ENCODE data around the gene DENND2C. TPM values are rescaled to one million over a fixed set of nuclear protein-coding genes. Genes with fewer than 3 reads are reported as not detected.

DENND2C gene, protein sequence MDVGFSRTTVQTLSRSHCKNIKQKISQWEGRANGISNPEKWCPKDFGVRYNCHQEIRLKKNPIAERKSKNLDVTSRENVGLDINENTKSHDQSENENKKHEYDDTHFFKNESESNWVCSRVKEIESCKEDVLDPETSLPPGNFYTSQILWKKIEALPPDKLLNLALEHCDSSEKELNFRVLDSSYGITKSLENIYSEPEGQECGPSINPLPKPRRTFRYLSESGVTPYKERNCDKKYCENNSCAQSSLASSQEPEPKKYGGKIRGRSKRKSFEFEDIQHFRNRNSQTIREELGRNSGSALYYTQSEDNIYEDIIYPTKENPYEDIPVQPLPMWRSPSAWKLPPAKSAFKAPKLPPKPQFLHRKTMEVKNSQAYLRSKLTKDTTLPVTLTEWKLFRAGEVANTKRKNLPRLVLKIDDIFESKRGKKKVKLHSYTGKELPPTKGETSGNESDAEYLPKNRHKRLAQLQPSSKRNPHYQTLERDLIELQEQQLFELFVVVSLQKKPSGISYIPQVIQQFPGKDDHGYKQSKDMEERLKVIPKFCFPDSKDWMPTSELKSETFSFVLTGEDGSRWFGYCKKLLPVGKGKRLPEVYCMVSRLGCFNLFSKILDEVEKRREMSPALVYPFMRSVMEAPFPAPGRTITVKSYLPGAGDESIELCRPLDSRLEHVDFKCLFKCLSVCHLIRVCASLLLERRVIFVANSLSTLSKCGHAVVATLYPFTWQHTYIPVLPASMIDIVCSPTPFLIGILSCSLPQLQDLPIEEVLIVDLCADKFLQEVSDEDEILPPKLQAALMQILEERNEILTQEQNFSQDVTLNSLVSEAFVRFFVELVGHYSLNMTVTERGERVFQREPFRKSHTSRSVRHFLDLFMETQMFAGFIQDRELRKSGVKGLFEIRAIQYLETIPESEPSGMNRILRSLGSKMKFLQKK
- not detected in 2 replicates for total RNA-seq (2014; rRNA removed; shearing (Covaris generic))

DNA sequence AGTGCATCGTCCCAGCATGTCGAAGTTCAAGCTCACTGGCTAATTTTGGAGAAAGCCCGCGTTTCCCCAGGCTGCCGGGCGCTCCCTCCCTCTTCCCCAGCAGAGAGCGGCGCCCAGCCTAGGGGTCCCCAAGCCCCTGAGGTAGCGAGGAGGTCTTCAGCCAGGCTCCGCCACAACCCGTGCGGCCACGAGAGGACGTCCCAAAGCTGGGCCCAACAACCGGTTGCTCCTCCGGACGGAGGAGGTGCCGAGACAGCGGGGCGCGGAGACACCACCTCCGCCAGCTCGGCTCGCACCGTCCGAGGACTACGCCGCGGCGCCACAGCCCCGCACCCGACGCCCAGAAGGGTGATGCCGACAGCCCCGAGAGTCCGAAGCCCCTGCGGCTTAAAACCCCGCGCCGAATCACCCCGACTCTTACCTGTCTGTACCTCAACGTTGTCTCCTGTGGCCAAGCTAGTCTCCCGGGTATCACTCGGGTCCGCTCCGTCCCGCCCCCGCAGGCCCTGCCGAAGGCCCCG lies at the start of gene DENND2C:
Gene DENND2C, minus strand, starts transcription at position 488 of the 521 bp plus-strand sequence. CDS start 44,065 bp downstream, outside the sequence.
- DNase-seq (ENCODE audit: low spot score): peak; percentile 1

DNA sequence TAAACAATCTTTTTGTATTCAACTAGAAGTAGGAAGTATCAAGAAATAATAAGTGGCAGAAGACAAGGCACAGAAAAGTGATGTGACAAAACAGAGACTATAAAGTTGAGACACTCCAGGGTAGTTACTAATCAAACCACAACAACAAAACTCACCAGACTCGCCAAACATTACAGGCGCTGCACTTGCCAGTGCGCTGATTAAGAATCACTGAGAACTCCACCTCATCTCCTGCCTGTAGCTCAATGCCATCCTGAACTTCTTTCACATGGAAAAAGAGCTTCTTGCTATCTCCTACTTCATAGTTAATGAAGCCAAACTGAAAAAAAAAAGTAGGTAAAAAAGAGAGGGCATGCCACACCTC lies 49.6 kb upstream of the DENND2C start:
- DNase-seq (ENCODE audit: low spot score): no peak

DNA sequence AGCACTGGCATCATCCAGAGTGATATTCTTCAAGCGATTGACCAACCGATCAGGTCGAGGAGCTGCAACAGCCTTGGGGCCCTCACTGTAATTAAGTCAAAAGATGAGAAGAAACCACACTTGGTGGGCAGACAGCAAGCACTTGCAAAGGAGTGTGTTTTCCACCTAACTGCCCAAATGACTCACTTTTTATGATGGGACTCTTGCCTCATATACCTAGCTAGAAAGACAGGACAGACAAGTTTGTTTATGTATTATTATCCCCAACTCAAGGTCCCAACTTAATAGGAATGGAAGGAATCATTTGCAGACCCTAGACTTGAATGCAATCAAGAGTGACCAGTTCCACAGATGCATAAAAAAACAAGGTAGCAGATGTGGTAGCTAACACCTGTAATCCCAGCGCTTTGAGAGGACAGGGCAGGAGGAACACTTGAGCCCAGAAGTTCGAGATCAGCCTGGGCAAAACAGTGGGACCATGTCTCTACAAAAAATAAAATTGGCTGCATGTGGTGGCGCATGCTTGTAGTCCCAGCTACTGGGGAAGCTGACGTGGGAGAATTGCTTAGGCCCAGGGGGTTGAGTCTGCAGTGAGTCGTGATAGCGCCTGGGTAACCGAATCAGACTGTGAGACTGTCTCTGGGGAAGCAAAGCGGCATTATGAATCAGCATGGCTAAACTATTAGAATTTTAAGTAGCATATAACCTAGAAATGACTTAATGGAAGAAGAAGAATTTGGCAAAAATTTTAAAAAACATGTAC lies 49.0 kb upstream of the DENND2C start:
- no peak for DNase-seq (ENCODE audit: low spot score)

DNA sequence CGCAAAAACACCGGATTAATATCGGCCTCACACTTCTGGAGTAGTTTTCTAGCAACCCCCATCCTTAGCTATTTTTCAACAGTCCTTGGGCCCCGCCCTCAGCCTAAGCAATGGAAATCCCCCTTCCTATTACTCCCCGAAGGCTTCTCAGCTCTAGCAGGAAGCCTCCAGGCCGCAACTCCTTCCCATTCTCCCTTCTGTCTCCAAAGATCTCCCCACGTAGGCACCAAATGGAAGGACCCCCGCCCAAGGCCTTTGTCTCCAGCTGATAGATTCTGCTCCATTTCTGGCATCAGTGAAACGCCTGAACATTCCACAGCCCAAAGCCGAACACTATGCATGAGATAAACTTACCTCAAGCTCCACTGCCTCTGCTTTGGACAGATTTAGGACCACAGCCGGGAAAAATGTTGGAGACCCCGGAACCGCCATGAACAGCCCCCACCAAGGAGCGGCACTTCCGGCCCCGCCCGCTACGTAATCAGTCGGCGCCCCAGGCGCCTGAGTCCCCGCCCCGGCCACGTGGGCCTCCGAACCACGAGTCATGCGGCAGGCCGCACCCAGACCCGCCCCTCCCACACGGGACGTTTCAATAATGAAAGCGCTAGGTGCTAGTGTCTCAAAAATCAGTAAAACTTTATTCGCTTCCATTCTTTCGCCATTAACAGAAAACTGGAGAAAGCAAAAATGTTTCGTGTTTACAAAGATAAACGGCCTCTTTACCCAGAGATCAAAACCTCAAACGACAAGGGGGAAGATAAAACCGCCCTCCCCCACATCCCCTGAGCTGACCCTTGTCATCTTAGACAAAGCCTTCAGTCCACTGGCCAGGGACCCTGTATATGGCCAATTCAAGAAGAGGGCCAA lies 46.7 kb upstream of the DENND2C start, which contains the start of gene NRAS:
Gene NRAS, minus strand, starts transcription at position 468 of the 867 bp plus-strand sequence. CDS start 611 bp downstream, outside the sequence.
- peak; percentile 94 for DNase-seq (ENCODE audit: low spot score)

DNA sequence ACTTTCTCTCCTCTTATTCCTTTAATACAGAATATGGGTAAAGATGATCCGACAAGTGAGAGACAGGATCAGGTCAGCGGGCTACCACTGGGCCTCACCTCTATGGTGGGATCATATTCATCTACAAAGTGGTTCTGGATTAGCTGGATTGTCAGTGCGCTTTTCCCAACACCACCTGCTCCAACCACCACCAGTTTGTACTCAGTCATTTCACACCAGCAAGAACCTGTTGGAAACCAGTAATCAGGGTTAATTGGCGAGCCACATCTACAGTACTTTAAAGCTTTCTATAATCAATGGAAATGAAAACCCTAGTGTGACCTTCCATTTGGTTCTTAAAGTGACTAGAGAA lies 46.1 kb upstream of the DENND2C start:
- DNase-seq (ENCODE audit: low spot score): no peak

DNA sequence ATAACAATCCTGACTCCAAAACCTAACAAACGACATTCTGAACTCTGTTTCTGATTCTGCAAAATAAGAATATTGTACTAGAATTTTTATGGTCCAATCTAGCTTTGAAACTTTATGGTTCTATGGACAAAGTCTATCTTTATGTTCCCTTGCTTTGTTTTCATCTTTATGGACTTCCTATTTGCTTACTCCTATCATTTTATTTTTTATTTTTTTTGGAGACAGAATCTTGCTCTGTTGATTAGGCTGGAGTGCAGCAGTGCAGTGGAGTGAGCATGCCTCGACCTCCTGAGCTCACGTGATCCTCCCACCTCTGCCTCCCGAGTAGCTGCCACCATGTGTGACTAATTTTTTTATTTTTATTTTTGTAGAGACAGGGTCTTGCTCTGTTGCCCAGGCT lies 43.1 kb upstream of the DENND2C start:
- DNase-seq (ENCODE audit: low spot score): no peak

DNA sequence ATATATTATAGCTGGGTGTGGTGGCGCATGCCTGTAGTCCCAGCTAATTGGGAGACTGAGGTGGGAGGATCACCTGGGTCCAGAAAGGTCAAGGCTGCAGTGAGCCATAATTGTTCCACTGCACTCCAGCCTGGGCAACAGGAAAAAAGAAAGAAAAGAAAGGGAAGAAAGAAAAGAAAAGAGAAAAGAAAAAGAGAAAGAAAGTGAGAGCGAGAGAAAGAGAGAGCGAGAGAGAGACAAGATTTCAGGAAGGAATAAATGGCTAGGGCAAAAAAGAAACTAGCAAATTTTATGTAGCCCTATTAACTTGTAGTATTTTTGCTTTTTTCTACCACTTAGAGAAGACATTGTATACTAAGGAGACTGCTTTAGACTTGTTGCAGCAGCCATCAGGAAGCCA lies 40.5 kb upstream of the DENND2C start:
- no peak for DNase-seq (ENCODE audit: low spot score)

DNA sequence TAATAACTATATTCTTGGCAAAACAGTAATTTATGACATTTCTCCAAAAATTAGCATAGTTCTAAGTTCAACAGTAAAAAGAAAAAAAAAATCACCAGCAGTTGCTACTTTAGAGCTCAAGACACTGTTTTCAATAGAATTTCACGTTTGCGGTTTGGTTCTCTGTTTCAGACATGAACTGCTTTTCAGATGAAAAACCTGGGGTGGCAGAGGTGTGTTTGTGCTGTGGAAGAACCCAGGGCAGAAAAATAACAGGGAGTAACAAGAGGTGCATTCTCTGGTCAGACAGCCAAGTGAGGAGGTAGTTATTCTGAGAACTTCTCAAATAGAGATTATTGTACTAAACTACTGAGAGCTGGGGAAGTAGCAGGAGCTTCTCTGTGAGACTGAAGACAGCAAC lies 37.8 kb upstream of the DENND2C start:
- DNase-seq (ENCODE audit: low spot score): no peak

DNA sequence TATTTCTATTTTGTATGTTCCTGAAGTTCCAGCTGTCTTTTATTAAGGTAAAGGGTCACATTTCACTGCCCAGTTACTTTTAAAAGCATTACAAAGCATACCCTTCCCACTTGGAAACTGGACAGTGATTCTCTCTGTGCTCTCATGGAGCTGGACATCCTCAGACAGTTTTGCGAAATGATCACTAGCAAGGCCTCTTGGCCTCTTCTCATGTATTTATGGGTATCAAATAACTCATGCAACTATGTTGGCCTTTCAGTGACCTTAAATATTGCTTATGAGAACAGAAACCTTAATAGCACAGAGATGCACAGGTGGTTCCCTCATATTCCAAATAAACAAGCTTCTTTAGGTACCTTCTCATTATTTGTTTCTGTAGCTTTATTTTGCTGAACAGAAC lies 33.4 kb upstream of the DENND2C start:
- no peak for DNase-seq (ENCODE audit: low spot score)

DNA sequence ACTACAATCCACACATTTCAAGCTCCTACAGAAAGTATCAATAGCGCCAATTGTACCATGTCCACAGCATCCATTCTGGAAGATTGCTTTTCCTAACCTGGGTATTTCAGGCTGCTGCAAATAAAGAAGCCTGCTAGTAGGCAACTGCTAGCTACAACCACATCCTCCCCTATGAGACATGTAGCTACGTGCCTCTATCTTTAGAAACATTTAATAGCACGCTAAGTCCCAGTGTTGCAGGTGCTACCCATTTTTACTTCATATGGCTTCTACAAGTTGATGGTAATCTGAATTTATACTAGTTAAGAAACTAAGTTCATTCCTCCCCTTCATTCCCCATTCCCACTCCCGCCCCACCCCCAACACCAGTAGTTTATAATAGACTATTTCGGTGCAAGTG lies 32.9 kb upstream of the DENND2C start:
- DNase-seq (ENCODE audit: low spot score): no peak

DNA sequence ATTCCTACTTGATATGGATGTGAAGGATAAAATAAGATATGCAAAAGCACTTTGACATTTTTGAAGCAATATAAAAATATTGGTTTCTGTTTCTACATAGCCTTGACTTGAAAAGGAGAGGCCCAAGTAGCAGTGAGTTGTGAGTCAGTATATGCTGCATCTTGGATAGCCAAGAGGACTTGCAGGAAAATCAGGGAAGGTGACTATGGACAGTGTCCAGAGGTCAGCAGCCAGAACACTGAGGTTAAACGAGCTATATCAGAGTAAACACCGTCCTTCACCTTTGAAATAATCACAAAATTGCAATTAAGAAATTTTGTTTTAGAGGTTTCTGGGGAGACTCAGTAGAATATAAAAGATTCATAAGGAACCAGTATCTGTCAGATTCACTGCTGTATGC lies 32.1 kb upstream of the DENND2C start:
- no peak for DNase-seq (ENCODE audit: low spot score)

DNA sequence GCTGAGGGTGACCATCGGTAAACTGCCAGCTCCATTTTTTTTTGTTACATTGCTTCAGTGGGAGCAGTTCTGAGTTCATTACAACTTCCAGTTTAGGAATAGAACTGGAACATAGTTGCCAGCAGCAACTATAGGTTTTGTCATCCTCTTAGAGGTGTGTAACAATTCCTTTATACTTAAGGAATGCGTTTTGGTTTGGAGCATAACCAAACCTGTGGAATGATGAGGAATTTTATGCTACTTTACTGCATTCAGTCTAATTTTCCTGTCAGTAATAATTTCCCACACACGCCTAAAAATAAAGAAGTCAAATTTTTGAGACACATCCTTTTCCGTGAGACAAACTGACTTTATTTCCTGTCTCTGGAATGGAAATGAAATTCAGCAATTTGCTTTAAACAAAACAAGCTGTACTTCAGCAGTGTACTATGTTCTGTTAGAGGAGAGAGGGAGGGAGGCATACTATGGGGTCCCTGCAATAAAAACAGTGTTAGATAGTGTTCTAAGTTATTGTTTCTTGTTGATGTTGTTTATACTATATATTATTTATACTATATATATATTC lies 30.3 kb upstream of the DENND2C start:
- no peak for DNase-seq (ENCODE audit: low spot score)

DNA sequence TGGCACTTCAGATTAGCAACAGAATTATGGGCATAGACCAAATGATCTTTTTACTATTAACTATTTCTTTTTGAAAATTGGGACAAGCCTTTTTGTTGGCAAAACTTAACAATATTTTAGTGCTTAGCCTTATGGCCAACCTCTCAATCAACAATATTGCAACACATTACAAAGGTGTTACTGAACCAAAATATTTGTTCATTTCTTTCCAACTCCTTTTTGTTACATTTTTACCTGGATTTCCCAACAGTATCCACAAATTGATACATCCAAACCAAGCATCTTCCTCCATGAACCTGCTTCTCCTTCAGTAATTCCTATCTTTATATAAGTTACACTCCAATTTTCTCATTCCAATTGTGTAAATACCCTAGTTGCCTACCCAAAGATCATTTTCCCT lies 27.0 kb upstream of the DENND2C start:
- DNase-seq (ENCODE audit: low spot score): no peak

DNA sequence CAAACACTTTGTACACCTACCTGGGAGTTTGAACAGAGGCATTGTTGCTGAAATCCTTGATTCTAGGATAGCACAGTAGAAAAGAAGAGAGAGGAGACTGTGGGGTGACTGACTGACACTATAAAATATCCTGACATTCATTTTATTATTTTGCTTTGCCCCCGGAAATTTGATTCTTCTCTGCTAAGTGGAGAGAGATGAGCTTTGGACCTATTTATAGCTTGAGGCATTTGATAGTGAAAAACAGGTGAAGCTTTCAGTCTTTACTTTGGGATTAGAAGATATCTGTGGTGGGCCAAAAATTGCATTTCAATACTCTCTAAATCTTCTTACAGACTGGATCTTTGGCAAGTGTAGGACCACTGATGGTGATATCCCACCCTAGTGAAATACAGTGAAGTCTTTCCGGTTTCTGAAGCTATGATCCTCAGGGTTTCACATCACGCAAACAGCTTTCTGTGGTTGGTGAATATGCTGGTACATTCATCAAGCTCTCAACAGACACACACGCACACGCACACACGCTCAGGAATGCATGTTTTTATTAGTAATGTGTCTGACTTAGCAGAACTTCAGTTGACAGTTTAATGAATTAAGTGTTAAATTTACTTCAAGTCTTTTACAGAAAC lies 25.7 kb upstream of the DENND2C start, which contains the start of gene AMPD1:
Gene AMPD1, minus strand, starts transcription at position 117 of the 629 bp plus-strand sequence. Its CDS starts 75 bp downstream, at position 42.
- DNase-seq (ENCODE audit: low spot score): no peak

DNA sequence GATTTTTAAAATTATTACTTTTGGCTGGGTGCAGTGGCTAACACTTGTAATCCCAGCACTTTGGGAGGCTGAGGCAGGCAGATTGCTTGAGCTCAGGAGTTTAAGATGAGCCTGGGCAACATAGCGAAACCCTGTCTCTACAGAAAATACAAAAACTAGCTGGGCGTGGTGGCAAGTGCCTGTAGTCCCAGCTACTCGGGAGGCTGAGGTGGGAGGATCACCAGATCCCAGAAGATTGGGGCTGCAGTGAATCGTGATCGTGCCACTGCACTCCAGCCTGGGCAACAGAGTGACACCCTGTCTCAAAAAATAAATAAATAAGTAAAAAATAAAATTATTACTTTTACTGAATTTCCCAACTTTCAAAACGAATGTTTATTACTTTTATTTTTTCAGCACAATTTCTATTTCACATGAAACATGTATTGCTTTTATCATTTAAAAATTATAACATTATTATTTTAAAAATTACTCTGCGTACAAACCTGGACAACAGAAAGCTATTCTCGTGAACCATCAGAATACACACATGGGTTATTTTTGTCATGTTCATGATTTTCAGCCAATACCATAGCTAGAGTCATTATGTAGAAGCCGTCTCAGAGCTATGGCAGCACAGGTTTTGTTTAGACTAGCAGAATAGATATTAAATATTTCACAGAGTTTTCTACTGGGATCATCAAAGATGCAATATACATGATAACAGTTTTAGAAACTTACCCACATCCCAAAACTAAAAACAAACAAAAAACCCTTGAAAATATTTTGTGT lies 24.9 kb upstream of the DENND2C start:
- DNase-seq (ENCODE audit: low spot score): no peak

DNA sequence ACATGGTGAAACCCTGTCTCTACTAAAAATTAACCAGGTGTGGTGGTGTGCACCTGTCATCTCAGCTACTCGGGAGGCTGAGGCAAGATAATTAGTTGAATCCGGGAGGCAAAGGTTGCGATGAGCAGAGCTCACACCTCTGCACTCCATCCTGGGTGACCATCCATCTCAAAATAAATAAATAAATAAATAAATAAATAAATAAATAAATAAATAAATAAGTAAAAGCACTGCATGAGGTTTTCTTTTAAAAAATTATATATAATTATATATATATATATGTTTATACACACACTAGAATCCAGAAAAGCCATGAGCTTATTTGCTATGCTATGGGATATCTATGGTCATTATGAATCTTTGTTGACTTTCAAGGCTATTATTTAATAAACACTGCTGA lies 23.1 kb upstream of the DENND2C start:
- no peak for DNase-seq (ENCODE audit: low spot score)

DNA sequence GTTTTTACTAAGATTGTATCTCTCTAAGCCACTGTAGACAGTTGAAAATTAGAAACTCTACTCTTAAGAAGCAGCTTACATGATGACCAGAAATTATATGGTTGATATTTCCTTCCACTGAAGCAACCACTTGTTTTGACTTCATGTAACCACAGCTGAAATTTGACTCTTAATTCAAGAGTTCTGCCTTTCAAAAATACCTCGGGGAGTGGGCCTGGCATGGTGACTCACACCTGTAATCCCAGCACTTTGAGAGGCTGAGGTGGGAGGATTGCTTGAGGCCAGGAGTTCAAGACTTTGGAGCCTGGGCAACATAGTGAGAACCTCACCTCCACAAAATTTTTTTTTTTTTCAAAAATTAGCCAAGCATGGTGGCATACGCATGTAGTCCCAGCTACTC lies 21.2 kb upstream of the DENND2C start:
- DNase-seq (ENCODE audit: low spot score): no peak

DNA sequence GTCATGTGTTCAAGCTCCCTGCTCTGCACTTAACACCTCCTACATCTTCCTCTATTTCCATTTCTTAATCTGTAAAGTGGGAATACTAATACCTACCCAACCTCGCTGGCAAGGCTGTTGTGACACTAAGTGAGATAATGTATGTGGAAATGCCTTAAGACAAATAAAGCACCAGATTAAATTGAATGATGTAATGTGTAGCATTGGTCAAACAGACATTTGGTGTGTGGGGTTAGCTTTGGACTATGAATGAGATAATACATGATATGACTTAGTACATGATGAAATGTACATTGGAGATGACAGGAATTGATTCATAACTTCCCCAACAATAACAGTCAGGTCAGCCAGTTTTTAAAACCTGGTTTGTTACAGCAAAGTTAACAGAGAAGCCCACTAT lies 20.3 kb upstream of the DENND2C start:
- no peak for DNase-seq (ENCODE audit: low spot score)

DNA sequence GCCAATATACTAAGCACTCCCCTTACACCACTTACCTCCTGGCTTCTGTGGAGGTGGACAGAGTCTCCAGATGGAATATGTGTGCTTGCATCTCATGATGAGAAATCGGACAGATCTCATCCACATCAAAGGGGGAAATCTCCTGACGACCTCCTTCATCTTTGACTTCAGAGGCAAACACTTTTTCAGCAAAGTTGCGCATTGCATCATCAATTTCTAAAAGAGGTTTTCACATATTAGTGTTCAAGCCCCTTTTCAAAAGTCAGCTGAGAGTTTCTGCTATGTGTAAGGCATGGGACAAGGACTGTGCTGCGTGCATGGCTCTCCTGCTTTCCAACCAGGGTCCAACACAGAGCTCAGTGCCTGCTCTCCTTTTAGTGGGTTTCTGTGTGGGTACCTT lies 18.7 kb upstream of the DENND2C start:
- DNase-seq (ENCODE audit: low spot score): no peak

Data from HT-29 (cell line).